Vagina (tissue), 2 donors: ENCODE results near the gene TPO.

Experiments used
- CTCF ChIP-seq, 3 experiments: fragments of 450-650 bp in 2 of 3; fragments of 200-600 bp in 1 of 3; sonication (generic) in 1 of 3; IDR thresholded peaks; one replicate each; pipeline ENCODE4 v1.5.1; 2017 to 2019; ENCODE audit warnings: antibody characterized with exemption in 3 of 3, mild to moderate bottlenecking in 2 of 3, moderate library complexity in 2 of 3
- POLR2A ChIP-seq, 2 donors: fragments of 450-650 bp; IDR thresholded peaks; one replicate each; pipeline ENCODE4 v1.6.1; 2017; ENCODE audit warnings: antibody characterized with exemption in 2 of 2, mild to moderate bottlenecking in 2 of 2, moderate library complexity in 2 of 2
- POLR2AphosphoS5 ChIP-seq, 2 donors: sonication (generic); formaldehyde crosslinking; IDR thresholded peaks; one replicate each; pipeline ENCODE4 v1.9.0; 2017; ENCODE audit warnings: antibody characterized with exemption in 2 of 2, mild to moderate bottlenecking in 2 of 2, low read depth in 1 of 2; ENCODE audit not compliant: insufficient read depth in 1 of 2

- no peak for TF ChIP-seq CTCF (IDR thresholded peaks at IDR 0.05)
- TF ChIP-seq POLR2A (IDR thresholded peaks at IDR 0.05) = no peak
- no peak for TF ChIP-seq POLR2AphosphoS5 (IDR thresholded peaks at IDR 0.05; ENCODE audit: insufficient read depth in 1 of 2, low read depth in 1 of 2)
Observed at GRCh38 chr2:1482981-1483380, 69.7 kb downstream of the TPO start.
